Fibroblast of lung (primary cell): Measurements from ENCODE around the gene COL24A1.

ENCODE experiments used
- EZH2 ChIP-seq: IDR thresholded peaks from 2 replicates; pipeline ENCODE4 v1.5.1; 2012; ENCODE audit warnings: low read length, control low read depth, mild to moderate bottlenecking; ENCODE audit errors: missing control alignments
- TF ChIP-seq, protein P1 (sequence below), 2 donors: IDR thresholded peaks in 1 of 2; conservative IDR thresholded peaks in 1 of 2; 1 replicate in 1 of 2; 2 replicates in 1 of 2; pipeline ENCODE4 v1.5.1; 2011 to 2012; ENCODE audit warnings: low read length in 2 of 2, control low read depth in 1 of 2, inconsistent platforms in 1 of 2, low read depth in 1 of 2, mild to moderate bottlenecking in 1 of 2

DNA sequence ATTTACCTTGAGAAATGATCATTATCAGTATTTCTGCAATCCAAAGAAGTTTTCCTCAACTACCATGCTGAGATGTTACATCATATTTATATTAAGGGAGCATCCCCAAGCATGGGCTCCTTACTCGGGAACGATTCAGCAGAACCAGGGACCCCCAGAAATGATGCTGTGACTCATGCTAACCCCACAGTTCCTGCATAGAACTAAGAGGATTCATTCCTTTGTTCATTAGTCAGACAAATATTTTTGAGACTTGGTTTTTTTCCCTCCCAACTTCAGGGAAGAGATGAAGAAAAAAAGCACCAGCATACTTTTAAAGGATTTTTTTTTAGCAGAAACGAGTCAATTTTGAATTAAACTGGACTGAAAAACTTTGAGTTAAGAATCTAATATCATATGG is 49.2 kb upstream of the COL24A1 start:
- TF ChIP-seq, protein P1, sequence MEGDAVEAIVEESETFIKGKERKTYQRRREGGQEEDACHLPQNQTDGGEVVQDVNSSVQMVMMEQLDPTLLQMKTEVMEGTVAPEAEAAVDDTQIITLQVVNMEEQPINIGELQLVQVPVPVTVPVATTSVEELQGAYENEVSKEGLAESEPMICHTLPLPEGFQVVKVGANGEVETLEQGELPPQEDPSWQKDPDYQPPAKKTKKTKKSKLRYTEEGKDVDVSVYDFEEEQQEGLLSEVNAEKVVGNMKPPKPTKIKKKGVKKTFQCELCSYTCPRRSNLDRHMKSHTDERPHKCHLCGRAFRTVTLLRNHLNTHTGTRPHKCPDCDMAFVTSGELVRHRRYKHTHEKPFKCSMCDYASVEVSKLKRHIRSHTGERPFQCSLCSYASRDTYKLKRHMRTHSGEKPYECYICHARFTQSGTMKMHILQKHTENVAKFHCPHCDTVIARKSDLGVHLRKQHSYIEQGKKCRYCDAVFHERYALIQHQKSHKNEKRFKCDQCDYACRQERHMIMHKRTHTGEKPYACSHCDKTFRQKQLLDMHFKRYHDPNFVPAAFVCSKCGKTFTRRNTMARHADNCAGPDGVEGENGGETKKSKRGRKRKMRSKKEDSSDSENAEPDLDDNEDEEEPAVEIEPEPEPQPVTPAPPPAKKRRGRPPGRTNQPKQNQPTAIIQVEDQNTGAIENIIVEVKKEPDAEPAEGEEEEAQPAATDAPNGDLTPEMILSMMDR (conservative IDR thresholded peaks at IDR 0.05 in 1 of 2, IDR thresholded peaks at IDR 0.05 in 1 of 2; ENCODE audit: low read depth in 1 of 2, low read length in 2 of 2) = no peak
- no peak for TF ChIP-seq EZH2
